ENCODE data around the gene LGMN. TPM values are rescaled to one million over a fixed set of nuclear protein-coding genes. Genes with fewer than 3 reads are reported as not detected.

Gene LGMN
- total and polyA plus RNA-seq, 2 of the 8 experiments (the other 6 are each of a cell fraction or from before 2014, with no cell fraction given): 57.4 to 83.4 TPM

GRCh38 chr14:92686900-92687427, 61.5 kb downstream of the LGMN start (continued):
- TF ChIP-seq, protein P1, sequence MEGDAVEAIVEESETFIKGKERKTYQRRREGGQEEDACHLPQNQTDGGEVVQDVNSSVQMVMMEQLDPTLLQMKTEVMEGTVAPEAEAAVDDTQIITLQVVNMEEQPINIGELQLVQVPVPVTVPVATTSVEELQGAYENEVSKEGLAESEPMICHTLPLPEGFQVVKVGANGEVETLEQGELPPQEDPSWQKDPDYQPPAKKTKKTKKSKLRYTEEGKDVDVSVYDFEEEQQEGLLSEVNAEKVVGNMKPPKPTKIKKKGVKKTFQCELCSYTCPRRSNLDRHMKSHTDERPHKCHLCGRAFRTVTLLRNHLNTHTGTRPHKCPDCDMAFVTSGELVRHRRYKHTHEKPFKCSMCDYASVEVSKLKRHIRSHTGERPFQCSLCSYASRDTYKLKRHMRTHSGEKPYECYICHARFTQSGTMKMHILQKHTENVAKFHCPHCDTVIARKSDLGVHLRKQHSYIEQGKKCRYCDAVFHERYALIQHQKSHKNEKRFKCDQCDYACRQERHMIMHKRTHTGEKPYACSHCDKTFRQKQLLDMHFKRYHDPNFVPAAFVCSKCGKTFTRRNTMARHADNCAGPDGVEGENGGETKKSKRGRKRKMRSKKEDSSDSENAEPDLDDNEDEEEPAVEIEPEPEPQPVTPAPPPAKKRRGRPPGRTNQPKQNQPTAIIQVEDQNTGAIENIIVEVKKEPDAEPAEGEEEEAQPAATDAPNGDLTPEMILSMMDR (IDR thresholded peaks at IDR 0.05; ENCODE audit: control extremely low read depth in 1 of 3, insufficient read depth in 1 of 3, low read depth in 1 of 3, low read length in 3 of 3): peak; percentile 89 to 92 (median 90)
- TF ChIP-seq HDAC2 (IDR thresholded peaks at IDR 0.05; ENCODE audit: borderline replicate concordance in 1 of 2, low read depth in 2 of 2, low read length in 2 of 2) (0 out of 4 replicates have a peak, but pooled peaks of 1 of the 2 experiments have one; percentile 56), CHD2 (IDR thresholded peaks at IDR 0.05; ENCODE audit: low read length) (no peak), SP1 (IDR thresholded peaks at IDR 0.05; ENCODE audit: low read depth, low read length) (no peak), JUND (IDR thresholded peaks at IDR 0.05; ENCODE audit: low read length) (no peak), CEBPB (IDR thresholded peaks at IDR 0.05; ENCODE audit: low read depth, low read length) (no peak), RFX5 (IDR thresholded peaks at IDR 0.05; ENCODE audit: borderline replicate concordance, low read depth, low read length) (no peak), POU5F1 (IDR thresholded peaks at IDR 0.05; ENCODE audit: low read depth, low read length) (no peak), TEAD4 (IDR thresholded peaks at IDR 0.05; ENCODE audit: low read depth, low read length) (peak; percentile 40; the same call in 1 of the 2 replicates), EP300 (IDR thresholded peaks at IDR 0.05; ENCODE audit: borderline replicate concordance in 1 of 2, low read depth in 2 of 2, low read length in 2 of 2) (no peak), MAFK (IDR thresholded peaks at IDR 0.05; ENCODE audit: low read depth, low read length) (no peak), TBP (IDR thresholded peaks at IDR 0.05; ENCODE audit: low read depth, low read length) (peak; percentile 70), NANOG (IDR thresholded peaks at IDR 0.05; ENCODE audit: insufficient read depth, low read depth, low read length, poor library complexity, severe bottlenecking) (no peak), HDAC6 (IDR thresholded peaks at IDR 0.05; ENCODE audit: low read depth, low read length) (no peak), JUN (IDR thresholded peaks at IDR 0.05; ENCODE audit: low read depth, low read length) (no peak), SIRT6 (IDR thresholded peaks at IDR 0.05; ENCODE audit: low read length) (no peak), ASH2L (IDR thresholded peaks at IDR 0.05; ENCODE audit: low read length) (no peak), ATF3 (IDR thresholded peaks at IDR 0.05; ENCODE audit: insufficient read depth, low read depth, low read length) (no peak), POLR2A (IDR thresholded peaks at IDR 0.05; ENCODE audit: control extremely low read depth in 1 of 2, low read depth in 2 of 2, low read length in 2 of 2) (0 out of 3 replicates have a peak, but pooled peaks of 1 of the 2 experiments have one; percentile 21)
- TF ChIP-seq, protein P2, sequence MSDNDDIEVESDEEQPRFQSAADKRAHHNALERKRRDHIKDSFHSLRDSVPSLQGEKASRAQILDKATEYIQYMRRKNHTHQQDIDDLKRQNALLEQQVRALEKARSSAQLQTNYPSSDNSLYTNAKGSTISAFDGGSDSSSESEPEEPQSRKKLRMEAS (IDR thresholded peaks at IDR 0.05): peak; percentile 62
- TF ChIP-seq, protein P3, sequence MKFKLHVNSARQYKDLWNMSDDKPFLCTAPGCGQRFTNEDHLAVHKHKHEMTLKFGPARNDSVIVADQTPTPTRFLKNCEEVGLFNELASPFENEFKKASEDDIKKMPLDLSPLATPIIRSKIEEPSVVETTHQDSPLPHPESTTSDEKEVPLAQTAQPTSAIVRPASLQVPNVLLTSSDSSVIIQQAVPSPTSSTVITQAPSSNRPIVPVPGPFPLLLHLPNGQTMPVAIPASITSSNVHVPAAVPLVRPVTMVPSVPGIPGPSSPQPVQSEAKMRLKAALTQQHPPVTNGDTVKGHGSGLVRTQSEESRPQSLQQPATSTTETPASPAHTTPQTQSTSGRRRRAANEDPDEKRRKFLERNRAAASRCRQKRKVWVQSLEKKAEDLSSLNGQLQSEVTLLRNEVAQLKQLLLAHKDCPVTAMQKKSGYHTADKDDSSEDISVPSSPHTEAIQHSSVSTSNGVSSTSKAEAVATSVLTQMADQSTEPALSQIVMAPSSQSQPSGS (IDR thresholded peaks at IDR 0.05; ENCODE audit: low read length): no peak

All from H1 (cell line).